SU-DHL-6 (cell line): ENCODE data around the gene TAGLN2.

Experiments
- H2AFZ ChIP-seq: fragments of 200-600 bp; sonication (generic); 2 replicates; pipeline ENCODE4 v1.6.1; 2014; ENCODE audit warnings: low read depth, mild to moderate bottlenecking, moderate library complexity, mixed read lengths, antibody characterized with exemption, low read length; ENCODE audit not compliant: severe bottlenecking
- H3F3A ChIP-seq: fragments of 200-600 bp; shearing (Covaris generic); 2 replicates; pipeline ENCODE4 v1.6.0; 2016; ENCODE audit warnings: antibody characterized with exemption, mild to moderate bottlenecking; ENCODE audit not compliant: insufficient read depth
- H3K27ac ChIP-seq: fragments of 200-600 bp; sonication (generic); 2 replicates; pipeline ENCODE4 v1.5.1; 2016; ENCODE audit warnings: low read depth, mild to moderate bottlenecking, low read length, moderate library complexity, mixed read lengths
- H3K27me3 ChIP-seq: fragments of 200-600 bp; sonication (generic), shearing (Covaris generic); 2 replicates; pipeline ENCODE4 v1.6.0; 2014; ENCODE audit warnings: mild to moderate bottlenecking, low read length
- H3K36me3 ChIP-seq: fragments of 200-600 bp; sonication (generic); 2 replicates; pipeline ENCODE4 v1.6.1; 2014; ENCODE audit warnings: mild to moderate bottlenecking, low read length, mixed read lengths
- H3K4me2 ChIP-seq: fragments of 300-600, 200-600 bp; shearing (Covaris generic), sonication (generic); 2 replicates; pipeline ENCODE4 v1.6.0; 2014; ENCODE audit warnings: low read length, low read depth, mild to moderate bottlenecking; ENCODE audit not compliant: poor library complexity, severe bottlenecking
- H3K4me3 ChIP-seq: fragments of 200-600 bp; sonication (generic); 2 replicates; pipeline ENCODE4 v1.5.1; 2014; ENCODE audit warnings: antibody characterized with exemption, low read length, mild to moderate bottlenecking, mixed read lengths; ENCODE audit not compliant: insufficient read depth, poor library complexity, severe bottlenecking
- H3K79me2 ChIP-seq: fragments of 200-600 bp; sonication (generic); 2 replicates; pipeline ENCODE4 v1.6.1; 2014; ENCODE audit warnings: mild to moderate bottlenecking, low read length, moderate library complexity; ENCODE audit not compliant: insufficient read depth
- H3K9ac ChIP-seq: fragments of 200-600 bp; sonication (generic); 2 replicates; pipeline ENCODE4 v1.7.0; 2014; ENCODE audit warnings: mild to moderate bottlenecking, low read length
- H3K9me2 ChIP-seq: fragments of 200-600 bp; sonication (generic); replicated peaks from 2 replicates; pipeline ENCODE4 v1.6.1; 2014; ENCODE audit warnings: low read length; ENCODE audit not compliant: insufficient read depth
- H3K9me3 ChIP-seq: fragments of 200-600 bp; sonication (generic); 2 replicates; pipeline ENCODE4 v1.6.1; 2014; ENCODE audit warnings: low read length, mixed read lengths; ENCODE audit not compliant: insufficient read depth
- H4K20me1 ChIP-seq: fragments of 200-600 bp; sonication (generic); 2 replicates; pipeline ENCODE4 v1.6.1; 2014; ENCODE audit warnings: low read depth, mild to moderate bottlenecking, antibody characterized with exemption, low read length, moderate library complexity, mixed read lengths
- EZH2phosphoT487 ChIP-seq: fragments of 200-600 bp; sonication (generic), shearing (Covaris generic); conservative IDR thresholded peaks from 2 replicates; pipeline ENCODE4 v1.6.1; 2018; ENCODE audit warnings: mild to moderate bottlenecking, antibody characterized with exemption, low read length, moderate library complexity, mixed read lengths
- TF ChIP-seq, protein P1 (sequence below): fragments of 200-600 bp; sonication (generic); IDR thresholded peaks from one replicate; pipeline ENCODE4 v1.5.1; 2017; ENCODE audit warnings: antibody characterized with exemption, mild to moderate bottlenecking, low read length, moderate library complexity; ENCODE audit not compliant: insufficient read depth, poor library complexity, severe bottlenecking

TAGLN2 gene

DNA sequence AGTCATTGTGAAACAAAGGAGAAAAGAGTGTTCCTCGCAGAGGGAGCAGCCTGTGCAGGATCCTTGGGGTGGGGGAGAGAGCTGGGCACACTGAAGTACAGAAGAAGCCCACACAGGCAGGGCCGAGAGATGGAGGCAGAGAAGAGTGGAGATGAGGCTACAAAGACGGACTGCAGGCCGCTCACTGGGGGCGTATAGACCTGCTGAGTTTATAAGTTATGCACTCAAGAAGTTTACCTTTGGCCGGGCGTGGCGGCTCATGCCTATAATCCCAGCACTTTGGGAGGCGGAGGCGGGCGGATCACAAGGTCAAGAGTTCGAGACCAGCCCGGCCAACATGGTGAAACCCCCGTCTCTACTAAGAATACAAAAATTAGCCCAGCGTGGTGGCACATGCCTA is 36.3 kb upstream of the TAGLN2 start:
- Histone ChIP-seq H3K9me2 (no peaks in the 10 kb centered on the region), H3K4me2 (no peak overlapping the region), H3F3A (no peaks in the 10 kb centered on the region), H3K79me2 (no peaks in the 10 kb centered on the region), H3K27me3 (no peaks in the 10 kb centered on the region), H3K9me3 (no peaks in the 10 kb centered on the region), H4K20me1 (no peaks in the 10 kb centered on the region), H3K9ac (no peak overlapping the region), H3K36me3 (no peaks in the 10 kb centered on the region), H3K4me3 (no peak overlapping the region), H2AFZ (no peak overlapping the region), H3K27ac (no peak overlapping the region)
- TF ChIP-seq EZH2phosphoT487, result no peak
- TF ChIP-seq, protein P1, sequence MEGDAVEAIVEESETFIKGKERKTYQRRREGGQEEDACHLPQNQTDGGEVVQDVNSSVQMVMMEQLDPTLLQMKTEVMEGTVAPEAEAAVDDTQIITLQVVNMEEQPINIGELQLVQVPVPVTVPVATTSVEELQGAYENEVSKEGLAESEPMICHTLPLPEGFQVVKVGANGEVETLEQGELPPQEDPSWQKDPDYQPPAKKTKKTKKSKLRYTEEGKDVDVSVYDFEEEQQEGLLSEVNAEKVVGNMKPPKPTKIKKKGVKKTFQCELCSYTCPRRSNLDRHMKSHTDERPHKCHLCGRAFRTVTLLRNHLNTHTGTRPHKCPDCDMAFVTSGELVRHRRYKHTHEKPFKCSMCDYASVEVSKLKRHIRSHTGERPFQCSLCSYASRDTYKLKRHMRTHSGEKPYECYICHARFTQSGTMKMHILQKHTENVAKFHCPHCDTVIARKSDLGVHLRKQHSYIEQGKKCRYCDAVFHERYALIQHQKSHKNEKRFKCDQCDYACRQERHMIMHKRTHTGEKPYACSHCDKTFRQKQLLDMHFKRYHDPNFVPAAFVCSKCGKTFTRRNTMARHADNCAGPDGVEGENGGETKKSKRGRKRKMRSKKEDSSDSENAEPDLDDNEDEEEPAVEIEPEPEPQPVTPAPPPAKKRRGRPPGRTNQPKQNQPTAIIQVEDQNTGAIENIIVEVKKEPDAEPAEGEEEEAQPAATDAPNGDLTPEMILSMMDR, result no peak

DNA sequence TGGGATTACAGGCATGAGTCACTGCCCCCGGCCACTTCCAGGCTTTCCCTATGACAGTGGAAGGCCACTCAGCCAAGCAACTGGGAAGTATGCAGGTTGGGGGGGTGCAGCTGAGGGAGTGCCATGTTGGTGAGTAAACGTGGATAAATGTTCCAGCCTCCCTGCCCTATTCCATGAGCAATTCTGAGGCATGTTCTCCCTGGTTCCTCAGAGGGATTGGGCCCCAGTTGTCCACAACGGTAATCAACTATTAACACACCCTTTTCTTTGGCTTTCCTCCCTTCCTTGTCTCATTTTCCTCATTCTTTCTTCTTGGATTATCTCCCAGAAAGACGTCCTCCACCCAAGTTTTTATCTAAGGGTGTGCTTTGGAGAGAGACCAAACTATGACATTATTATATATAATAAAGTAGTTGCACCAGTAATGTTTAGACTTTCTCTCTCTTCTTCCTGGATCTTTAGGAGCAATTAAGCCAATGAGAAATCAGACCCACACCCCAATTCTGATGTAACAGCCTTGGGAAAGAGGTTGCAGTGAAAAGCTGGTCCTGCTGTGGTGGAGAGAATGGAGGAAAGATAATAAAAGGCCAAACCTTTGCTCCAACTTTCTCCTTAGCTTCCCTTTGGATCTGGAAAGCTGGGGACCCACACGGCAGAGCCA is 35.5 kb upstream of the TAGLN2 start:
- H3K9me2 ChIP-seq, result no peaks in the 10 kb centered on the region
- no peak for TF ChIP-seq EZH2phosphoT487
- TF ChIP-seq, protein P1, result no peak
- no peaks in the 10 kb centered on the region for H3F3A ChIP-seq

DNA sequence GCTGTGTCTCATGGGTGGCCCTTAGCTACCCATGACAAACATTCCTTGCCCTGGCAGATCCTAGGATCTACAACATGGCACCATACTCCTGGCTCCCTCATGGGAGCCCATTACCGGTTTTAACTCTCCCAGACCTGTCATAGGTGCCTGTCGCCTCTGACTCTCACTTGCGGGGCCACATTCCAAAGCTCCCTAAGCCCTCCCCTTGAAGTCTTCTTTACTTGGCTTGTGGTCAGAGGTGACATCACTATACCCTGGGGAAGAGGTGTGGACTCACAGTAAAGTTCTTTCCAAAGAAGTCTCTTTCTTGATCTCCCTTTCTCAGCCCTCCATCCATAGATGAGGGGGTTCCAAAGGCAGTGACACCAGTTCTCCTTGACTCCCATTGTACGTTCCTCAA is 34.1 kb upstream of the TAGLN2 start:
- TF ChIP-seq, protein P1, result no peak
- TF ChIP-seq EZH2phosphoT487, result no peak
- H2AFZ ChIP-seq, result no peak overlapping the region
- H3K9ac ChIP-seq, result no peak overlapping the region

More for the DNA sequence above, 35.5 kb upstream of the TAGLN2 start:
- Histone ChIP-seq H3K27ac (no peak overlapping the region), H2AFZ (no peak overlapping the region), H3K4me3 (no peak overlapping the region), H3K4me2 (no peak overlapping the region), H3K27me3 (no peaks in the 10 kb centered on the region), H3K9me3 (no peaks in the 10 kb centered on the region), H3K36me3 (no peaks in the 10 kb centered on the region), H3K9ac (no peak overlapping the region), H4K20me1 (no peaks in the 10 kb centered on the region), H3K79me2 (no peaks in the 10 kb centered on the region)

More for the DNA sequence above, 34.1 kb upstream of the TAGLN2 start:
- Histone ChIP-seq H3K4me3 (no peak overlapping the region), H3F3A (no peaks in the 10 kb centered on the region), H3K79me2 (no peaks in the 10 kb centered on the region), H3K4me2 (no peak overlapping the region), H3K27ac (no peak overlapping the region), H4K20me1 (no peaks in the 10 kb centered on the region), H3K9me2 (no peaks in the 10 kb centered on the region), H3K9me3 (no peaks in the 10 kb centered on the region), H3K36me3 (no peaks in the 10 kb centered on the region), H3K27me3 (no peaks in the 10 kb centered on the region)
